CD14-positive monocyte (primary cell): ENCODE measurements around the gene GALNT6. TPM values are rescaled to one million over a fixed set of nuclear protein-coding genes. Genes with fewer than 3 reads are reported as not detected.

ENCODE experiments used
- DNase-seq, 3 donors: peaks; one replicate each; pipeline ENCODE4 v3.0.0-alpha.2; 2011 to 2022
- H2AFZ ChIP-seq: 2 replicates; pipeline ENCODE4 v1.6.0; 2012; ENCODE audit warnings: mild to moderate bottlenecking, low read depth, low read length, inconsistent platforms; ENCODE audit not compliant: insufficient read depth, poor library complexity, severe bottlenecking
- H3K27ac ChIP-seq, 2 donors: 1 replicate in 1 of 2; 2 replicates in 1 of 2; pipeline ENCODE4 v1.5.1; 2012 to 2013; ENCODE audit warnings: low read length in 2 of 2, control low read depth in 1 of 2, inconsistent platforms in 1 of 2, low read depth in 1 of 2, mild to moderate bottlenecking in 1 of 2
- H3K27me3 ChIP-seq, 2 donors: one replicate each; pipeline versions ENCODE4 v1.6.0 to v1.6.1; 2011 to 2013; ENCODE audit warnings: low read length in 2 of 2; ENCODE audit not compliant: control insufficient read depth in 2 of 2, insufficient read depth in 2 of 2
- H3K36me3 ChIP-seq, 2 donors: replicated peaks in 1 of 2; 1 replicate in 1 of 2; 2 replicates in 1 of 2; pipeline versions ENCODE4 v1.5.1 to v1.6.1; 2012 to 2013; ENCODE audit warnings: low read length in 2 of 2, control low read depth in 1 of 2, inconsistent platforms in 1 of 2, mild to moderate bottlenecking in 1 of 2; ENCODE audit not compliant: insufficient read depth in 2 of 2, control insufficient read depth in 1 of 2
- H3K4me1 ChIP-seq, 2 donors: 1 replicate in 1 of 2; 2 replicates in 1 of 2; pipeline versions ENCODE4 v1.5.1 to v1.6.1; 2012 to 2013; ENCODE audit warnings: low read length in 2 of 2, control low read depth in 1 of 2, inconsistent platforms in 1 of 2, mild to moderate bottlenecking in 1 of 2, moderate library complexity in 1 of 2; ENCODE audit not compliant: insufficient read depth in 2 of 2, control insufficient read depth in 1 of 2
- H3K4me2 ChIP-seq: replicated peaks from 2 replicates; pipeline ENCODE3; 2012; ENCODE audit warnings: low read length, moderate library complexity, mild to moderate bottlenecking; ENCODE audit not compliant: poor library complexity, severe bottlenecking; ENCODE audit errors: extremely low read depth
- H3K4me3 ChIP-seq, 3 experiments: fragments of 200-600 bp in 1 of 3; sonication (generic) in 1 of 3; replicated peaks in 1 of 3; 1 replicate in 2 of 3; 2 replicates in 1 of 3; pipeline ENCODE4 v1.5.1; 2011 to 2013; ENCODE audit warnings: low read length in 3 of 3, mild to moderate bottlenecking in 3 of 3, control low read depth in 2 of 3, low read depth in 2 of 3, inconsistent platforms in 1 of 3, moderate library complexity in 1 of 3
- H3K79me2 ChIP-seq: 2 replicates; pipeline ENCODE4 v1.6.0; 2012; ENCODE audit warnings: mild to moderate bottlenecking, control low read depth, inconsistent platforms, low read length, moderate library complexity; ENCODE audit not compliant: insufficient read depth
- H3K9ac ChIP-seq: 2 replicates; pipeline ENCODE4 v1.6.0; 2017; ENCODE audit warnings: low read length, mild to moderate bottlenecking; ENCODE audit not compliant: insufficient read depth, poor library complexity, severe bottlenecking
- H3K9me3 ChIP-seq, 2 donors: replicated peaks in 1 of 2; 1 replicate in 1 of 2; 2 replicates in 1 of 2; pipeline versions ENCODE4 v1.5.1 to v1.6.1; 2012 to 2013; ENCODE audit warnings: low read length in 2 of 2, control low read depth in 1 of 2; ENCODE audit not compliant: control insufficient read depth in 1 of 2, insufficient read depth in 1 of 2
- H4K20me1 ChIP-seq: 2 replicates; pipeline ENCODE4 v1.6.0; 2012; ENCODE audit warnings: mild to moderate bottlenecking, low read length, control low read depth, moderate library complexity; ENCODE audit not compliant: insufficient read depth
- H3K27ac Mint-ChIP-seq, 7 donors: one replicate each; pipeline ENCODE4 v1.8.0; 2020; ENCODE audit warnings: mild to moderate bottlenecking in 7 of 7, mixed read lengths in 7 of 7, moderate library complexity in 6 of 7, inconsistent platforms in 2 of 7
- H3K27me3 Mint-ChIP-seq, 3 donors: one replicate each; pipeline ENCODE4 v1.8.0; 2021 to 2022; ENCODE audit warnings: low read depth in 3 of 3, mild to moderate bottlenecking in 3 of 3, mixed read lengths in 3 of 3, moderate library complexity in 3 of 3, inconsistent platforms in 1 of 3
- H3K36me3 Mint-ChIP-seq, 2 donors: one replicate each; pipeline ENCODE4 v1.8.0; 2020; ENCODE audit warnings: mixed read lengths in 2 of 2, inconsistent platforms in 1 of 2, mild to moderate bottlenecking in 1 of 2
- H3K4me1 Mint-ChIP-seq: one replicate; pipeline ENCODE4 v1.8.0; 2020; ENCODE audit warnings: mild to moderate bottlenecking, mixed read lengths
- H3K4me3 Mint-ChIP-seq, 2 donors: one replicate each; pipeline ENCODE4 v1.8.0; 2020; ENCODE audit warnings: mild to moderate bottlenecking in 2 of 2, mixed read lengths in 2 of 2, moderate library complexity in 1 of 2
- H3K9me3 Mint-ChIP-seq, 7 donors: one replicate each; pipeline ENCODE4 v1.8.0; 2020 to 2022; ENCODE audit warnings: mixed read lengths in 7 of 7, mild to moderate bottlenecking in 6 of 7, moderate library complexity in 6 of 7, inconsistent platforms in 2 of 7
- WGBS: methylation state at CpG from one replicate; pipeline ENCODE4 v1.1.5; 2013; ENCODE audit warnings: missing lambda C conversion rate; ENCODE audit not compliant: insufficient coverage; 5-methylcytosine and 5-hydroxymethylcytosine counted together
- intact Hi-C, 2 donors: fragments of 100-400 bp; cut with micrococcal nuclease; formaldehyde crosslinking; loops; one replicate each; pipeline versions ENCODE4 v1.15.0 to v1.15.1; 2023
- polyA plus RNA-seq, 3 donors: library from polyadenylated mRNA; depleted of rRNA in 1 of 3; unstranded in 2 of 3; stranded (reverse) in 1 of 3; fragments of 300-500 nt in 2 of 3; fragments of >200 nt in 1 of 3; fragmentation: Illumina TruSeq in 2 of 3; gene quantifications; 1 replicate in 2 of 3; 2 replicates in 1 of 3; pipeline ENCODE4 v1.2.3, GENCODE V29; 2012 to 2021
- TF ChIP-seq, protein P1 (sequence below): fragments of 200-600 bp; IDR thresholded peaks from one replicate; pipeline ENCODE4 v1.8.0; 2022; ENCODE audit warnings: antibody characterized with exemption, mild to moderate bottlenecking

GALNT6 gene
- polyA plus RNA-seq, 3 donors = 3.2 to 12.9 (median 10.4) TPM

GRCh38 chr12:51349026-51349425 lies 42.2 kb downstream of the GALNT6 start:
- WGBS = 90% methylated on average over 3 of the region's 5 CpGs

GRCh38 chr12:51348116-51348515 lies 43.1 kb downstream of the GALNT6 start:
- H3K27ac Mint-ChIP-seq = no peak overlapping the region
- H3K27me3 ChIP-seq = no peaks in the 10 kb centered on the region

More at GRCh38 chr12:51349026-51349425, 42.2 kb downstream of the GALNT6 start:
- intact Hi-C loops = loop anchor here (10.0 kb wide), 4 partner anchors 84 to 514 kb away; partner anchors contain the start of gene LETMD1 (in 1 of the 2)
- peaks cover 8% of the 10 kb centered on the region for H3K4me1 Mint-ChIP-seq
- Histone ChIP-seq H3K9ac (no peak overlapping the region), H3K4me3 (no peak overlapping the region), H3K9me3 (no peaks in the 10 kb centered on the region), H3K36me3 (peaks cover 2 to 8% of the 10 kb centered on the region in 2 donors), H3K27me3 (no peaks in the 10 kb centered on the region), H2AFZ (no peak overlapping the region), H3K79me2 (no peaks in the 10 kb centered on the region), H3K4me2 (no peak overlapping the region), H3K4me1 (no peaks in the 10 kb centered on the region), H3K27ac (no peak overlapping the region), H4K20me1 (no peaks in the 10 kb centered on the region)
- peaks cover 1 to 4% (median 3%) of the 10 kb centered on the region in 3 donors for H3K27me3 Mint-ChIP-seq
- H3K4me3 Mint-ChIP-seq = no peak overlapping the region
- DNase-seq = no peak
- peaks cover 0 to 1% (median 0%) of the 10 kb centered on the region in 7 donors for H3K9me3 Mint-ChIP-seq
- H3K27ac Mint-ChIP-seq = no peak overlapping the region
- peaks cover 7 to 9% of the 10 kb centered on the region in 2 donors for H3K36me3 Mint-ChIP-seq
- TF ChIP-seq, protein P1, sequence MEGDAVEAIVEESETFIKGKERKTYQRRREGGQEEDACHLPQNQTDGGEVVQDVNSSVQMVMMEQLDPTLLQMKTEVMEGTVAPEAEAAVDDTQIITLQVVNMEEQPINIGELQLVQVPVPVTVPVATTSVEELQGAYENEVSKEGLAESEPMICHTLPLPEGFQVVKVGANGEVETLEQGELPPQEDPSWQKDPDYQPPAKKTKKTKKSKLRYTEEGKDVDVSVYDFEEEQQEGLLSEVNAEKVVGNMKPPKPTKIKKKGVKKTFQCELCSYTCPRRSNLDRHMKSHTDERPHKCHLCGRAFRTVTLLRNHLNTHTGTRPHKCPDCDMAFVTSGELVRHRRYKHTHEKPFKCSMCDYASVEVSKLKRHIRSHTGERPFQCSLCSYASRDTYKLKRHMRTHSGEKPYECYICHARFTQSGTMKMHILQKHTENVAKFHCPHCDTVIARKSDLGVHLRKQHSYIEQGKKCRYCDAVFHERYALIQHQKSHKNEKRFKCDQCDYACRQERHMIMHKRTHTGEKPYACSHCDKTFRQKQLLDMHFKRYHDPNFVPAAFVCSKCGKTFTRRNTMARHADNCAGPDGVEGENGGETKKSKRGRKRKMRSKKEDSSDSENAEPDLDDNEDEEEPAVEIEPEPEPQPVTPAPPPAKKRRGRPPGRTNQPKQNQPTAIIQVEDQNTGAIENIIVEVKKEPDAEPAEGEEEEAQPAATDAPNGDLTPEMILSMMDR = no peak

More at GRCh38 chr12:51348116-51348515, 43.1 kb downstream of the GALNT6 start:
- DNase-seq = no peak
- Mint-ChIP-seq H3K9me3 (peaks cover 0 to 1% (median 0%) of the 10 kb centered on the region in 7 donors), H3K36me3 (no peaks in the 10 kb centered on the region), H3K4me3 (no peak overlapping the region), H3K4me1 (peaks cover 8% of the 10 kb centered on the region), H3K27me3 (peaks cover 1 to 5% (median 3%) of the 10 kb centered on the region in 3 donors)
- no peak overlapping the region for H2AFZ ChIP-seq
- H3K4me3 ChIP-seq = no peak overlapping the region
- TF ChIP-seq, protein P1 = no peak
- no peaks in the 10 kb centered on the region for H3K79me2 ChIP-seq
- no peaks in the 10 kb centered on the region for H3K4me1 ChIP-seq
- 93% methylated on average over 2 of the region's 4 CpGs for WGBS
- intact Hi-C loops = loop anchor here (10.0 kb wide), 4 partner anchors 83 to 513 kb away; partner anchors contain the start of gene LETMD1 (in 1 of the 2)
- H3K36me3 ChIP-seq = no peaks in the 10 kb centered on the region
- H3K9ac ChIP-seq = no peak overlapping the region
- H4K20me1 ChIP-seq = no peaks in the 10 kb centered on the region
- H3K27ac ChIP-seq = no peak overlapping the region
- no peak overlapping the region for H3K4me2 ChIP-seq
- H3K9me3 ChIP-seq = no peaks in the 10 kb centered on the region
